NCI-H2196 treated with DMSO at 0.1 percent for 48 hours (cell line): ENCODE data around the gene EFCC1.

Source experiments
- DNase-seq: peaks from one replicate; lab custom pipeline; 2025; ENCODE audit not compliant: unreplicated experiment; lab: John Stamatoyannopoulos, UW

Gene EFCC1

GRCh38 chr3:129031476-129032215, 30.5 kb downstream of the EFCC1 start:
- DNase-seq: no peak

GRCh38 chr3:129032716-129033115, 31.6 kb downstream of the EFCC1 start:
- no peak for DNase-seq

- DNase-seq: no peak
Observed at GRCh38 chr3:129033151-129033550, 32.0 kb downstream of the EFCC1 start.

- DNase-seq: no peak
Observed at GRCh38 chr3:129033633-129034321, 32.7 kb downstream of the EFCC1 start.

- no peak for DNase-seq
Observed at GRCh38 chr3:129034642-129035041, 33.5 kb downstream of the EFCC1 start.

- no peak for DNase-seq
Observed at GRCh38 chr3:129035360-129036221, 34.5 kb downstream of the EFCC1 start.

GRCh38 chr3:129036222-129037092, 35.4 kb downstream of the EFCC1 start:
- DNase-seq: no peak

- DNase-seq: no peak
Observed at GRCh38 chr3:129037093-129037419, 36.0 kb downstream of the EFCC1 start.

- no peak for DNase-seq
Observed at GRCh38 chr3:129038121-129038855, 37.2 kb downstream of the EFCC1 start.

GRCh38 chr3:129039271-129040038, 38.4 kb downstream of the EFCC1 start:
- DNase-seq: peak; percentile 81

GRCh38 chr3:129040039-129040336, 38.9 kb downstream of the EFCC1 start:
- no peak for DNase-seq

GRCh38 chr3:129040579-129041300, 39.6 kb downstream of the EFCC1 start:
- no peak for DNase-seq

GRCh38 chr3:129045675-129046036, 44.6 kb downstream of the EFCC1 start:
- DNase-seq: no peak

- DNase-seq: no peak
Observed at GRCh38 chr3:129046037-129046731, 45.1 kb downstream of the EFCC1 start.

- DNase-seq: no peak
Observed at GRCh38 chr3:129046732-129047552, 45.8 kb downstream of the EFCC1 start.

GRCh38 chr3:129047553-129047839, 46.4 kb downstream of the EFCC1 start:
- DNase-seq: no peak

- no peak for DNase-seq
Observed at GRCh38 chr3:129050556-129051295, 49.6 kb downstream of the EFCC1 start.
